Ovary (tissue), 10 donors: ENCODE results near the gene LCNL1. TPM values are rescaled to one million over a fixed set of nuclear protein-coding genes. Genes with fewer than 3 reads are reported as not detected.

Source experiments
- DNase-seq, 5 donors: peaks; one replicate each; pipeline ENCODE4 v3.0.0-alpha.2; 2019 to 2020
- H3K27ac ChIP-seq, 2 donors: fragments of 200-600 bp; one replicate each; pipeline versions ENCODE4 v1.5.1 to v1.8.0; 2019 to 2022
- H3K27me3 ChIP-seq: fragments of 200-600 bp; one replicate; pipeline ENCODE4 v1.8.0; 2022
- H3K36me3 ChIP-seq: fragments of 200-600 bp; sonication (generic); one replicate; pipeline ENCODE4 v1.5.1; 2019
- H3K4me1 ChIP-seq: one replicate; pipeline ENCODE4 v1.8.1; 2013; ENCODE audit warnings: mild to moderate bottlenecking, moderate library complexity; ENCODE audit not compliant: insufficient read depth
- H3K4me3 ChIP-seq: fragments of 200-600 bp; sonication (generic); one replicate; pipeline ENCODE4 v1.5.1; 2017
- H3K9me3 ChIP-seq, 2 donors: fragments of 200-600 bp in 1 of 2; sonication (generic) in 1 of 2; one replicate each; pipeline versions ENCODE4 v1.5.1 to v1.8.1; 2013 to 2019; ENCODE audit warnings: mild to moderate bottlenecking in 1 of 2, moderate library complexity in 1 of 2
- CTCF ChIP-seq, 3 donors: fragments of 450-650 bp in 2 of 3; fragments of 200-600 bp in 1 of 3; IDR thresholded peaks; one replicate each; pipeline versions ENCODE4 v1.5.1 to v1.8.0; 2016 to 2022; ENCODE audit warnings: antibody characterized with exemption in 3 of 3, mild to moderate bottlenecking in 1 of 3
- EP300 ChIP-seq: sonication (generic); formaldehyde crosslinking; IDR thresholded peaks from one replicate; pipeline ENCODE4 v1.6.1; 2017; ENCODE audit warnings: antibody characterized with exemption
- POLR2A ChIP-seq: fragments of 450-650 bp; IDR thresholded peaks from one replicate; pipeline ENCODE4 v1.6.1; 2017; ENCODE audit warnings: antibody characterized with exemption, mild to moderate bottlenecking, moderate library complexity
- WGBS, 3 donors: extraction: QIAGEN DNeasy Blood & Tissue Kit in 1 of 3; methylation state at CpG; one replicate each; pipeline versions ENCODE4 v1.1.5 to v1.1.7; 2013 to 2017; 5-methylcytosine and 5-hydroxymethylcytosine counted together
- intact Hi-C, 4 donors: fragments of 100-400 bp; cut with DNase I; formaldehyde crosslinking; loops; one replicate each; pipeline versions ENCODE4 v1.11.0 to v1.15.1; 2022 to 2023
- long read RNA-seq, 3 donors: library from polyadenylated mRNA in 2 of 3; unstranded in 2 of 3; transcript quantifications; one replicate each; pipeline ENCODE4 v2.0.0 and lab custom pipeline, GENCODE V29; 2021 to 2026
- polyA plus RNA-seq, 2 donors: library from polyadenylated mRNA; stranded (reverse); fragments of 200-250 nt in 1 of 2; fragments of 350-450 nt in 1 of 2; fragmentation: Illumina TruSeq in 1 of 2; extraction: RNeasy Lipid Tissue Mini Kit (QIAGEN cat#74804) in 1 of 2; gene quantifications; one replicate each; pipeline ENCODE4 v1.2.3, GENCODE V29; 2013 to 2014
- total RNA-seq, 7 donors: library from RNA; depleted of rRNA in 2 of 7; stranded (reverse); fragments of >200 nt in 2 of 7; fragmentation: NEBNext Ultra II Directional in 3 of 7; extraction: Animal tissue kit (Norgen Biotek cat#: 25700) in 3 of 7; gene quantifications; one replicate each; pipeline versions ENCODE4 v1.1.0 to v1.2.4, GENCODE V29; 2016 to 2023
- donor health status: DM: no; HTN: no; CAD: no; lungs with moderate emphysema.
- donor health status: DM: no; HTN: no; CAD: no.
- donor health status: Bipolar disorder and iron deficiency.
- donor health status: DM: yes; HTN: yes; CAD: no.
- donor health status: DM: no; HTN: no; CAD: no.
- donor health status: DM: yes; HTN: yes; CAD: no.

Gene LCNL1
- total RNA-seq (1 to 10 TPM in 2 of 7 donors, under 1 TPM in 4, not detected in 1; 0.25 to 1.6 (median 0.61) TPM), polyA plus RNA-seq (under 1 TPM; 0.17 to 0.19 TPM)
- long read RNA-seq, donor 1, partial matches to known transcripts: 1 of 1 reads
- long read RNA-seq, donor 1, other reads (novel, unspliced or antisense): 0 of 1 reads
- long read RNA-seq, donor 2: 0 reads
- long read RNA-seq, donor 3: 0 reads

DNA sequence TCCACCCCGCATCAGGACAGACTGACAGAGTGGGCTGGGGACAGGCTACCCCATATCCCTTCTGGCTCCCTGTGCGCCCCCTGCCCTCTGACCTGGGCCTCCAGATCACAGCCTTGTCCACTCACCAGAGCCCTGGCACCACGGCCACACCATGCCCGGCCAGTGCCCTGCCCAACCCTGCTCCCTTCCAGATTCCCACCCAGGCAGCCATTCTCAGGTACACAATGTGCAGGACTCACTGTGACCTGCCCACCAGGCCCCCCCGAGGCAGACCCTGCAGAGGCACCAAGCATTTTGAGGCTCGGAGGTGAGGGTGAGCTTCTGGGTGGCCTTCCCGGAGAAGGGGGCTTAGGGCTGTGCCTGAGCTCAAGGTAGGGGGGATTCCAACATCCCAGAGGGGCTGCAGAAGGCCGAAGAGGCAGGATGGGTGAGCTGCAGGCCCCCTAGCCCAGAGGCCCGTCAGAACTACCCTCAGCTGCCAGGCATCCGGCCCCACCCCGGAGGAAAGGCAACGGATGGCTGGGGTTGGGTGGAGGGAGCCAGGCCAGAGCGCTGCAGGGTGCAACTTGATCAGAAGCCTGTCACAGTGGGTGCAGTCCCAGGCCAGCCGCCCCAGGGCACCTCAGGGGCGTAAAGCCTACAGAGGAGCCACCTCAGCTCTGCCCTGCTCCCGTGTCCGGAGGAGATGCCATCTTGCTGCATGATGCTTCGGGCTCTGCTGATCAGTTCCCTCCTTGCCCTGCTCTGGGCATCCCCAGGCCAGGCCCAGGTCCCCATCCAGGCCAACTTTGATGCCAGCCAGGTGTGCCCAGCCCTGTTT, at the start of gene LCNL1:
Gene LCNL1 (plus strand): TSS at position 762 of the 820 bp plus-strand sequence. CDS start 594 bp downstream, outside the sequence.
- 82 to 90% (median 86%) methylated on average over 16 to 18 of the region's 18 CpGs for WGBS, 3 donors
- H3K4me3 ChIP-seq: no peak within 1 kb of the TSS

DNA sequence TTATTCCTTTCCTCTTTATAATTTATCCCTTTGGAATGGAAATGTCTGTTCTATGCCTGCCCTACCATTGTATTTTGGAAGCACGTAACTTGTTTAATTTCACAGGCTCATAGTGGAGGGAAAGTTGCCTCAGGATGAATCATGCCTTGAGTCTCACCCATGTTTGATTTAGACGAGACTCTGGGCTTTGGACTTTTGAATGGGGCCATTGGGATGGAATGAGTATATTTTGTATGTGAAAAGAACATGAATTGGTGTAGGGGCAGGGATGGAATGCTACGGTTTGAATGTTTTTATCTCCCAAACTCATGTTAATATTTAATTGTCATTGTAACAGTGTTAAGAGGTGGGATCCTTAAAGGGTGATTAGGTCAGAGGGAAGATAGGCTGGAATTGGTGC, 48.5 kb upstream of the LCNL1 start:
- Histone ChIP-seq H3K9me3 (no peaks in the 10 kb centered on the region), H3K27ac (no peak overlapping the region), H3K4me1 (no peaks in the 10 kb centered on the region), H3K27me3 (no peaks in the 10 kb centered on the region), H3K36me3 (no peaks in the 10 kb centered on the region), H3K4me3 (no peak overlapping the region)
- DNase-seq: no peak
- 90 to 92% (median 90%) methylated on average over 3 of the region's 3 CpGs for WGBS, 3 donors
- TF ChIP-seq EP300 (no peak), CTCF (IDR thresholded peaks at IDR 0.05) (no peak), POLR2A (no peak)
- intact Hi-C loops: loop anchor here in 1 of 4 donors (5.0 kb wide), 1 partner anchor 37 kb away; no protein-coding TSS in a partner anchor

More for the DNA sequence above, at the start of gene LCNL1:
- Histone ChIP-seq H3K27ac (no peak within 1 kb of the TSS), H3K4me1 (peaks cover 6% of the 10 kb centered on the region), H3K9me3 (no peaks in the 10 kb centered on the region), H3K36me3 (no peaks in the 10 kb centered on the region), H3K27me3 (no peaks in the 10 kb centered on the region)
- no peak for TF ChIP-seq EP300
- TF ChIP-seq CTCF (IDR thresholded peaks at IDR 0.05): no peak
- no peak for DNase-seq
- intact Hi-C loops: no loop called here

DNA sequence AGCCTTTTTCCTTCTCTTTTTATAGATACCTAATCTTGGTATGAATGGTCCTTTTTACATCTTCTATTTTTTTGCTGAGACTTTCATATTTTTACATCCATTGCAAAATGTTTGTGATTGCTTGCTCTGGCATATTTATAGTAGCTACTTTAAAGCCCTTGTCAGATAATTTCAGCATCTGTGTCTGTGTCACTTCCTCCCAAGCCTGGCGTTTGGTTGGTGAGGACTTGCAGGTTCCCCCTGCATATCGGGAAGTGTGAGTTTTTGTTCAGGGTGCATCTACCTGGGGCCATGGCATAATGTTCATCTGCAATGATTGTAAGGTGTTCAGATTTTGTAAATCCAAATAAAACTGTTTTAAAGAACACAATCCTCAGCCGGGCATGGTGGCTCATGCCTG, 47.1 kb upstream of the LCNL1 start:
- H3K27me3 ChIP-seq: no peaks in the 10 kb centered on the region
- H3K36me3 ChIP-seq: no peaks in the 10 kb centered on the region
- WGBS, 3 donors: 74 to 90% (median 90%) methylated on average over 3 of the region's 3 CpGs
- intact Hi-C loops: no loop called here
- DNase-seq: no peak
- H3K4me3 ChIP-seq: no peak overlapping the region
- no peak overlapping the region for H3K27ac ChIP-seq
- no peak for TF ChIP-seq POLR2A
- TF ChIP-seq CTCF (IDR thresholded peaks at IDR 0.05): no peak
- TF ChIP-seq EP300: no peak
- no peaks in the 10 kb centered on the region for H3K4me1 ChIP-seq
- no peaks in the 10 kb centered on the region for H3K9me3 ChIP-seq

GRCh38 chr9:136936645-136937170, 46.1 kb upstream of the LCNL1 start:
- H3K36me3 ChIP-seq: no peaks in the 10 kb centered on the region
- no peak for DNase-seq
- H3K9me3 ChIP-seq: no peaks in the 10 kb centered on the region
- 89 to 95% (median 90%) methylated on average over 8 of the region's 8 CpGs for WGBS, 3 donors
- no peak overlapping the region for H3K27ac ChIP-seq
- no peak for TF ChIP-seq POLR2A
- TF ChIP-seq EP300: no peak
- no peak for TF ChIP-seq CTCF (IDR thresholded peaks at IDR 0.05)
- no peaks in the 10 kb centered on the region for H3K4me1 ChIP-seq
- H3K4me3 ChIP-seq: no peak overlapping the region
- H3K27me3 ChIP-seq: no peaks in the 10 kb centered on the region
- intact Hi-C loops: no loop called here
